IMR-90 (cell line): ENCODE data around the gene ATG5. TPM values are rescaled to one million over a fixed set of nuclear protein-coding genes. Genes with fewer than 3 reads are reported as not detected.

ENCODE experiments used
- ATAC-seq: fragments of 200-7000 bp; cut with Tn5 transposase; 2 replicates; pipeline ENCODE4 v1.9.1; 2020; ENCODE audit warnings: low read depth, mild to moderate bottlenecking, moderate library complexity
- BruUV-seq: library from RNA; stranded (reverse); fragments of 400-500 nt; replicated peaks from 2 replicates; lab custom pipeline; 2021; lab: Mats Ljungman, UMichigan
- CTCF ChIA-PET: fragments of 300-600 bp; formaldehyde crosslinking; extraction: SDS; loops from one replicate; lab custom pipeline; 2021; ENCODE audit warnings: antibody characterized with exemption; lab: Yijun Ruan, JAX
- POLR2A ChIA-PET: fragments of 300-600 bp; sonication (Branson Sonifier 250); formaldehyde crosslinking; loops from one replicate; lab custom pipeline; 2022; ENCODE audit warnings: antibody characterized with exemption; ENCODE audit not compliant: unreplicated experiment; lab: Charles Lee
- DNase-seq: peaks from one replicate; pipeline ENCODE4 v3.0.0; 2013
- H2AFZ ChIP-seq: replicated peaks from 2 replicates; pipeline ENCODE3; 2013; ENCODE audit warnings: low read length, mild to moderate bottlenecking; ENCODE audit not compliant: poor library complexity
- H2AK5ac ChIP-seq: 2 replicates; pipeline ENCODE4 v1.6.1; 2013; ENCODE audit warnings: low read depth, low read length, inconsistent platforms
- H2AK9ac ChIP-seq: replicated peaks from 2 replicates; pipeline ENCODE3; 2013; ENCODE audit warnings: mild to moderate bottlenecking, low read depth, low read length, moderate library complexity; ENCODE audit not compliant: poor library complexity
- H2BK120ac ChIP-seq: 2 replicates; pipeline ENCODE4 v1.6.1; 2013; ENCODE audit warnings: low read depth, low read length, inconsistent platforms
- H2BK15ac ChIP-seq: 3 replicates; pipeline ENCODE4 v1.6.1; 2013; ENCODE audit warnings: low read depth, low read length, inconsistent platforms
- H2BK20ac ChIP-seq: 2 replicates; pipeline ENCODE4 v1.6.1; 2013; ENCODE audit warnings: low read depth, mild to moderate bottlenecking, inconsistent platforms, low read length, moderate library complexity
- H2BK5ac ChIP-seq: 2 replicates; pipeline ENCODE4 v1.6.1; 2013; ENCODE audit warnings: mild to moderate bottlenecking, low read depth, low read length, inconsistent platforms; ENCODE audit not compliant: poor library complexity, severe bottlenecking
- H3K14ac ChIP-seq: replicated peaks from 2 replicates; pipeline ENCODE4 v1.6.1; 2013; ENCODE audit warnings: low read depth, low read length, inconsistent platforms
- H3K18ac ChIP-seq: 2 replicates; pipeline ENCODE4 v1.6.1; 2013; ENCODE audit warnings: low read depth, low read length, control low read depth
- H3K23ac ChIP-seq: 2 replicates; pipeline ENCODE4 v1.6.1; 2013; ENCODE audit warnings: low read depth, low read length, inconsistent platforms
- H3K27ac ChIP-seq: 2 replicates; pipeline ENCODE4 v1.5.1; 2013; ENCODE audit warnings: mild to moderate bottlenecking, control low read depth, low read length; ENCODE audit not compliant: insufficient read depth
- H3K27me3 ChIP-seq: 2 replicates; pipeline ENCODE4 v1.6.1; 2013; ENCODE audit warnings: low read length; ENCODE audit not compliant: control insufficient read depth, insufficient read depth
- H3K36me3 ChIP-seq: 2 replicates; pipeline ENCODE4 v1.6.1; 2013; ENCODE audit warnings: low read length, mixed read lengths; ENCODE audit not compliant: control insufficient read depth, insufficient read depth
- H3K4ac ChIP-seq: 2 replicates; pipeline ENCODE4 v1.6.1; 2013; ENCODE audit warnings: low read depth, low read length, inconsistent platforms
- H3K4me1 ChIP-seq: 2 replicates; pipeline ENCODE4 v1.6.1; 2013; ENCODE audit warnings: low read length, mixed read lengths; ENCODE audit not compliant: control insufficient read depth, insufficient read depth
- H3K4me2 ChIP-seq: 2 replicates; pipeline ENCODE4 v1.6.1; 2013; ENCODE audit warnings: low read depth, mild to moderate bottlenecking, control low read depth, low read length, moderate library complexity
- H3K4me3 ChIP-seq: 2 replicates; pipeline ENCODE4 v1.5.1; 2013; ENCODE audit warnings: low read depth, mild to moderate bottlenecking, control low read depth, low read length, moderate library complexity; ENCODE audit not compliant: insufficient read depth
- H3K56ac ChIP-seq: 2 replicates; pipeline ENCODE4 v1.6.1; 2013; ENCODE audit warnings: low read length, inconsistent platforms; ENCODE audit not compliant: insufficient read depth; ENCODE audit errors: extremely low read depth
- H3K79me1 ChIP-seq, 2 experiments: 2 replicates each; pipeline ENCODE4 v1.6.1; 2013; ENCODE audit warnings: low read length in 2 of 2, inconsistent platforms in 1 of 2, low read depth in 1 of 2
- H3K9ac ChIP-seq: 2 replicates; pipeline ENCODE4 v1.6.1; 2013; ENCODE audit warnings: low read depth, low read length, control low read depth
- H3K9me1 ChIP-seq: 2 replicates; pipeline ENCODE4 v1.6.1; 2013; ENCODE audit warnings: low read length, inconsistent platforms; ENCODE audit not compliant: insufficient read depth
- H3K9me3 ChIP-seq: 2 replicates; pipeline ENCODE4 v1.6.1; 2013; ENCODE audit warnings: low read length; ENCODE audit not compliant: control insufficient read depth, insufficient read depth
- H4K20me1 ChIP-seq: 2 replicates; pipeline ENCODE4 v1.6.1; 2013; ENCODE audit warnings: low read length, inconsistent platforms; ENCODE audit not compliant: insufficient read depth
- H4K5ac ChIP-seq: 2 replicates; pipeline ENCODE4 v1.6.1; 2013; ENCODE audit warnings: mild to moderate bottlenecking, low read depth, low read length, control low read depth
- H4K8ac ChIP-seq, 2 experiments: 2 replicates each; pipeline ENCODE4 v1.6.1; 2013; ENCODE audit warnings: low read depth in 2 of 2, low read length in 2 of 2, control low read depth in 1 of 2, inconsistent platforms in 1 of 2
- H4K91ac ChIP-seq: 2 replicates; pipeline ENCODE4 v1.6.1; 2013; ENCODE audit warnings: low read depth, low read length, inconsistent platforms; ENCODE audit not compliant: insufficient read depth
- BHLHE40 ChIP-seq: fragments of 150-350 bp; IDR thresholded peaks from 2 replicates; pipeline ENCODE4 v1.6.1; 2016; ENCODE audit warnings: mild to moderate bottlenecking, low read depth, low read length
- FOS ChIP-seq: fragments of 150-350 bp; IDR thresholded peaks from 2 replicates; pipeline ENCODE4 v1.6.1; 2016; ENCODE audit warnings: low read depth, low read length
- WGBS, 2 experiments: methylation state at CpG; one replicate each; pipeline versions ENCODE4 v1.1.5 to v1.1.7; 2013; ENCODE audit warnings: missing lambda C conversion rate in 2 of 2; ENCODE audit not compliant: insufficient read length in 1 of 2; ENCODE audit errors: extremely low coverage in 2 of 2; 5-methylcytosine and 5-hydroxymethylcytosine counted together
- dilution Hi-C: fragments of 300-500 bp; cut with HindIII; formaldehyde crosslinking; loops from one replicate; pipeline ENCODE4 v1.14.3; 2018; ENCODE audit warnings: low sequenced_read_pairs; ENCODE audit not compliant: unreplicated experiment
- in situ Hi-C: fragments of 300-500 bp; cut with MboI; formaldehyde crosslinking; loops from 3 replicates; pipeline ENCODE4 v1.14.3; 2019; ENCODE audit warnings: low sequenced_read_pairs, inconsistent platforms, mixed read lengths
- intact Hi-C: fragments of 100-400 bp; cut with micrococcal nuclease; formaldehyde crosslinking; loops from 2 replicates; pipeline ENCODE4 v1.10.0; 2022
- polyA plus RNA-seq, 3 experiments: library from polyadenylated mRNA; depleted of rRNA; stranded (reverse); fragments of >200 nt; gene quantifications; 2 replicates each; pipeline ENCODE4 v1.2.3, GENCODE V29; 2012; ENCODE audit warnings: low replicate concordance in 1 of 3
- total RNA-seq: library from RNA; depleted of rRNA; stranded (reverse); fragments of >200 nt; gene quantifications from 2 replicates; pipeline ENCODE4 v1.2.3, GENCODE V29; 2012

The ATG5 gene
- total and polyA plus RNA-seq, 2 of the 4 experiments (the other 2 are of a cell fraction), result 13.5 to 28.0 TPM

- WGBS, 2 experiments, result no CpG with 5 or more reads among the region's 1 CpG
Observed at GRCh38 chr6:106347219-106347618, 21.7 kb upstream of the ATG5 start.

More at GRCh38 chr6:106347219-106347618, 21.7 kb upstream of the ATG5 start:
- no peak overlapping the region for H4K8ac ChIP-seq
- H3K27ac ChIP-seq, result no peak overlapping the region
- no peak overlapping the region for H2AK9ac ChIP-seq
- H4K91ac ChIP-seq, result no peak overlapping the region
- no peak overlapping the region for H3K4me2 ChIP-seq
- no peaks in the 10 kb centered on the region for H3K36me3 ChIP-seq
- TF ChIP-seq BHLHE40 (no peak), FOS (no peak)
- H3K56ac ChIP-seq, result no peak overlapping the region
- no peak overlapping the region for H2BK15ac ChIP-seq
- H2BK20ac ChIP-seq, result no peak overlapping the region
- DNase-seq, result no peak
- H3K9me3 ChIP-seq, result no peaks in the 10 kb centered on the region
- peaks cover 3% of the 10 kb centered on the region for H3K27me3 ChIP-seq
- no peak overlapping the region for H2BK120ac ChIP-seq
- H3K18ac ChIP-seq, result no peak overlapping the region
- H3K4me1 ChIP-seq, result no peaks in the 10 kb centered on the region
- no peak for ATAC-seq
- H2BK5ac ChIP-seq, result no peak overlapping the region
- dilution Hi-C loops, result no loop called here
- no peak overlapping the region for H2AK5ac ChIP-seq
- ChIA-PET POLR2A (interaction anchor here (0.6 kb wide), 1 partner anchor 10 kb away, joined by 6 read pairs; no protein-coding TSS in a partner anchor), CTCF (interaction anchor here (0.6 to 1.6 kb wide), 4 partner anchors 8 to 632 kb away, joined by 3 to 4 read pairs (median 4); no protein-coding TSS in a partner anchor)
- no peaks in the 10 kb centered on the region for H4K20me1 ChIP-seq
- H4K5ac ChIP-seq, result no peak overlapping the region
- H2AFZ ChIP-seq, result no peak overlapping the region
- no peaks in the 10 kb centered on the region for H3K79me1 ChIP-seq
- H3K14ac ChIP-seq, result no peak overlapping the region
- H3K23ac ChIP-seq, result no peak overlapping the region
- in situ Hi-C loops, result loop anchor here (10.0 to 25.0 kb wide), 2 partner anchors 218 to 640 kb away; no protein-coding TSS in a partner anchor
- no peaks in the 10 kb centered on the region for H3K9me1 ChIP-seq
- no TSS peak for BruUV-seq
- H3K4ac ChIP-seq, result no peak overlapping the region
- H3K9ac ChIP-seq, result no peak overlapping the region
- no peak overlapping the region for H3K4me3 ChIP-seq
- intact Hi-C loops, result no loop called here
